ENCODE results near the gene KLHL24.
"Not testable (repeated sequence)": the region's sequence is repeated elsewhere in the genome, so short reads cannot be mapped to it uniquely, and the experiment has no call there.

KLHL24 gene

GRCh38 chr3:183634707-183635106 is 716 bp upstream of the KLHL24 start:
- DNase-seq (ENCODE audit: low read depth, low spot score) = no peak

DNA sequence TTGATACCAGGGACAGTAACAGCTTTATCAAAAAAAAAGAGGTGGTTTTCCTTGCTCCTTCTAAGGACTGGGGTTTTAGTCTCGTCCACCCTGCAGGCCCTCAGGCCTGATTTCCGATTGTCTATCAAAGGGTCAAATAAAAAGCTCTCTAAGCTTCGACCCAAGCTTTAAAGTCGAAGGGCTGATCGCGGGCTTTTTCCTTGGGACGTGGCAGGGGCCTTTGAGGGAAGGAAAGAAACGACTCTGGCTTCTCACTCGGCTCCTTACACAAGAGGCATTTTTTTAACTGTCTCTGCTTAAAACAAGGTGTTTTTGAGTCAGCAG is 354 bp upstream of the KLHL24 start:
- DNase-seq (ENCODE audit: low read depth, low spot score) = no peak

DNA sequence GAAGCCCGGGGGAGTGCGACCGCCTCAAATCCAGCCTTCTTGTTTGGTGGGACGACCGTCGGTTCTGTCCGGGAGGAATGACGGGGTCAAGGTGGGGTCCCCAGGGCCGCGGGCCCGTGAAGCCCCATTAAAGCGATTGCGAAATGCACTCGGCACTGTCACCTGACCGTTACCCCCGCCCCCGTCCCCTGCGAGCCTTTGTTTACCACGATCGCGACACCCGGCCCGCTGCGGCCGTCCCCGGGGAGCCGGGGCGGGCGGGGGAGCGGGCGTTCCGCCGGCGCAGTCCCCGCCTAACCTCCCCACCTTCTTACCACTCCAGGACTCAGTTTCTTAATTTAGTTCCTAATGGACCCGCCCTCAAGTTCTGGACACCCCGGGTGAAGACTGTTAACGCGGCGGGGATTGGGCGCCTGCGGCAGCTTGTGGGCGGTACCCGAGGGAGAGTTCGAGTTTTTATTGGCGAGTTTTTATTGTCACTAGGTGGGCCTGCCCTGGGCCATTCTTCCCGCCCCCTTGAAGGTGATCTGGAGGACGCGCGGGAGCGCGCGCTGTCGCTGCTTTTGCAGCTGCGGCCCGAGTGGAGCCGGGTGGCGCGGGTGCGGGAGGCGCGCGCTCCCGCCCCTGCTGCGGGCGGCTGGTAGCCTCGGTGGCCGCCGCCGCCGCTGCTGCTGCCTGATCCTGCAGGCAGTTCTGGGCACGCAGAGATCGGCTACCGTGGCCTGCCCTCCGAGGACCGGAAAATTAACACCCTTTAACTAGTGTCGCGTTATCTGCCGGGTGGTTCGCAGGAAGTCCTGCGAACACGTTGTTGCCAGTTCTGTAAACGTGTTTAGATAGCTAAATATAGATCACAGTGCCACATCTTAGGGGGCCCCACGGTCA is 1.0 kb downstream of the KLHL24 start:
- DNase-seq (ENCODE audit: low read depth, low spot score) = peak; percentile 90

DNA sequence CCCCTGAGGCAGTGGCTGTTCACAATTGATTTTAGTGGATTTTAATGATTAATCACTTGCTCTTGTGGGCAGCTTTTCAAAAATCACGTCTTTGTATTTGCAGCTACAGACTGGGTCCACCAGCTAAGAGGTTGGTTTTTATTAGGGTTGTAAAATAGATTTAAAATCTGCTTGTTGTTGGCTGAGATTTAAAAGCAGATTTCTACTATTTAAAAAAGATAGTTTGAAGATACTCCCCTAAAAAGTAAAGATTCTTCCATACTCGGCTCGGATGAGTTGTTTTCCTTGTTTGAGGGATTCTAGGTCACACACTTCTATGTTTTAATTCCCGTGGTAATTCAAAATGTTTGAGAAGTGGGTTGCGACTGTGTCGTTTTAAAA is 1.7 kb downstream of the KLHL24 start:
- DNase-seq (ENCODE audit: low read depth, low spot score) = no peak

DNA sequence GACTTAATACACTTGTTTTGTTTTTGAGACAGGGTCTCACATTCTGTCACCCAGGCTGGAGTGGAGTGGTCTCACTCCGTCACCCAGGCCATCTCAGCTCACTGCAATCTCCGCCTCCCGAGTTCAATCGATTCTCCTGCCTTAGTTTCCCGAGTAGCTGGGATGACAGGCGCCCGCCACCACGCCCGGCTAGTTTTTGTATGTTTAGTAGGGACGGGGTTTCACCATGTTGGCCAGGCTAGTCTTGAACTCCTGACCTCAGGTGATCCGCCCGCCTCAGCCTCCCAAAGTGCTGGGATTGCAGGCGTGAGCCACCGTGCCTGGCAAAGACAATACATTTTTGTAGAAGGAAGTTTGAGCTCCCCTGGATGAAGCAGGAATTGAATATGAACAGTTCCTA is 2.2 kb downstream of the KLHL24 start:
- not testable (repeated sequence) for DNase-seq (ENCODE audit: low read depth, low spot score)

DNA sequence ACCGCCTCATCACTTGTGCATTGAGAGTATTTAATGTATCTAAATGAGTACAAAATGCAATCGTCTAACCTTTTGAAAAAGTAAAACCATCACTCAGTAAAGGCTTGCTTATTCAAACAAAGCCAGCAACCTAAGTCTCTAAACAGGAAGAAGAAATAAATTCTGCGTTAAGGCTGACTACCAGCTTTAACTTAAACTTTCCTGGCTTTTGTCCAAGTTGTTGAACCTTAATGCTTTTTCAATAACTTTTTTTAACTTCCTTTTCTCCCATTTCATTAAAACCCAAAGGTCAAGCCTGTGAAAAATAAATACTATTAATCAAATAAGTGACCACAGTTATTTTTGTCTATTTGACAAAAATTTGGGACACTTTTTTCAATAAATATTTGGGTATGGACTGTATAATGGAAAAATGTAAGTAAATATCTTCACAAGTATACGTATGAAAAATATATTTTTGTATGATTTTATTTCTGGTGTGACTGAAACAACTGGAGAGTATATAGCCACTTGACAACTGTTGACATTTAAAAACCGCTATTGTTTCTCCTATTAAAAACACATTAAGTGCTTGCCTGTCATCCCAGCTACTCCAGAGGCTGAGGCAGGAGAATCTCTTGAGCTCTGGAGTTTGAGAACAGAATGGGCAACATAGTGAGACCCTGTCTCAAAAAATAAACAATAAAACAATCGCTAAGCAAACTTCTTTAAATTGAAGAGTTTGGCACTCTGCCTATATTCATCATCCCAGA is 2.9 kb downstream of the KLHL24 start:
- DNase-seq (ENCODE audit: low read depth, low spot score) = no peak

- DNase-seq (ENCODE audit: low read depth, low spot score) = not testable (repeated sequence)
Observed at GRCh38 chr3:183640635-183641034, 5.2 kb downstream of the KLHL24 start.

DNA sequence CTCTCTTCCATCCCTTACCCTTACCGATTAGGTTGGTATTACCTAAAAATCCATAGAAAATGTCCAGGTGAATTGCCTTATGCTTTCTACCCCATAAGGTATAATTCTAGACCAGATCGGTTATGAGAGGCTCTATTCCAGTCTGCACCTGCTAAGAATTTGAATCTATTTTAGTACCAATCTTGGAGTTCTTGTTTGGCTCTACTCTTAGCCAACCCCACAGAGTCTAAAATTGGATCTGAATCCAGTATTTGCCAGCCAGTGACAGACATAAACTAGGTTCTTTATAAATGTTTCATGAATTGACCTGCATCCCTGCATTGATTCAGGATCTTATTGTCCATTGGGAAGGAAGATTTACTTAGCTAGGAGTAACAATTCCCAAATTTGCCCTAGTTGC is 6.5 kb downstream of the KLHL24 start:
- no peak for DNase-seq (ENCODE audit: low read depth, low spot score)

GRCh38 chr3:183644244-183644643 is 8.8 kb downstream of the KLHL24 start:
- DNase-seq (ENCODE audit: low read depth, low spot score) = no peak

DNA sequence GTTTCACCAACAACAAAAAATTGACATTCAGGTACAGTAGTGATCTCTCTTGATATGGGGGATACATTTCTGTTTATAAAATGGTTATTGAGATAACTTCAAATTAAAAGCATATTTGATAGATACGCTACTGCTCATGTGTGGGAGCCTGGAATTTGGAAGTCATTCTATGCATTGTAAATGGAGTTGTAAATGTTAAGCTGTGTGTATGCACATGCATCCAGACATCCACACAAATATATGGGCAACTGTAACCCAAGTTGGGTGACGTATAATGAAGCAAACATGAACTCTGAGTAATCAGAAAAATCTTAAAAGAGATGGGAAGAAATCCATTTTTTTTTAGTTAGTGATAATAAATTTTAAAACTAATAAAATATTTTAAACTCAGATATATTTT is 9.8 kb downstream of the KLHL24 start:
- DNase-seq (ENCODE audit: low read depth, low spot score) = no peak

- DNase-seq (ENCODE audit: low read depth, low spot score) = no peak
Observed at GRCh38 chr3:183650554-183650953, 15.1 kb downstream of the KLHL24 start.

DNA sequence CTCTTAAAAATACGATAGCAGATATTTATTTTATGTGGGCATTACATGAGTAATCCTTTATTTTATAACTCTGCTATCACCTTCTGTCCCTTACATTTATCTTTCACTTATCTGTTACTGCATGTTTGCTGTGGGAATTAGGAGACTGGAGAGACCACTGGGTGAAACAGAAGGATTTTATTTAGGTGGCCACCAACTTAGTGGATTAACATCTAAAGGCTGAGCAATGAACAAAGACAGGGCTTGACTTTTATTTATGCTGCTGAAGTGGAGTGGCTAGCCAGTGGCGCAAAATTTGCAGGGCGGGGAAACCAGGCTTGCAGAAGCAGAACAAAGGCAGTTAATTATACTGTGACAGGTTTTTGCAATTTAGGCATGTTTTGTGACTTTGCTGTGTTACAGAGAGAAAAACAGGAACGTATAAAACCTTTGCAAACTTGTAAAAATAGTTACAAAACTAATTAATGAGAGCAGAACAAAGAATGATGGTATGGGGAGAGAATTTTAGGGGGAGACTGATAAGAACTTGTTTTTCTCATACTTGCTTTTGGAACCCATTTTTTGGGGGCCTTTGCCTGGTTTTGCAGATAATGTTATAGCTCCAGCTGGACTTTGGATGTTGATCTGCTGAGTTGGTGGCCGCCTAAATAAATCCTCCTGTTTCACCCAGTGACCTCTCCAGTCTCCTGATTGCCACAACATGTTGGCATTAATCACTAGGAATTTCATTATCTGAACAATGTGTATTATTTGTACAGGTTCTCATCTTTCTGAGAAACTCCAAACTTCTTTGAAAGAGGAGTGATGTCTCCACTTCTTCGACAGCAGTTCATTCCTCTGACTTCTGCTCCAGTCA is 18.0 kb downstream of the KLHL24 start:
- DNase-seq (ENCODE audit: low read depth, low spot score) = no peak

DNA sequence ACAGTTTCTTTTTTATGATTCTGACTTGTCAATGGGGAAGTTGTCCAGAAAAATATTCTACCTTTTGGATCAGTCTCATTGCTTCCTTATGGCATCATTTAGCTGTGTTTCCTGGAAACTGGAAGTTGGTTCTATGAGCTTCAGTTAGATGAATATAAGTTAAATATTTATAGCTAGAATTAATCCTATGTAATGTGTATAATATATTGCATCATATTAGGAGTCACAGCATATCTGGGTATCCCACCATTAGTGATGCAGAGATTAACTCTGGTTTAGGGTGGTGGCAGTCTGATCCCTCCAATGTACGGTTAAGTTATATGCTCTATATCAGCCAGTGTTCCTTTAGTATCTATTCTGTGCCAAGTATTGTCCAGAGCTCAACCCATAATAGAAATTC is 19.3 kb downstream of the KLHL24 start:
- no peak for DNase-seq (ENCODE audit: low read depth, low spot score)

DNA sequence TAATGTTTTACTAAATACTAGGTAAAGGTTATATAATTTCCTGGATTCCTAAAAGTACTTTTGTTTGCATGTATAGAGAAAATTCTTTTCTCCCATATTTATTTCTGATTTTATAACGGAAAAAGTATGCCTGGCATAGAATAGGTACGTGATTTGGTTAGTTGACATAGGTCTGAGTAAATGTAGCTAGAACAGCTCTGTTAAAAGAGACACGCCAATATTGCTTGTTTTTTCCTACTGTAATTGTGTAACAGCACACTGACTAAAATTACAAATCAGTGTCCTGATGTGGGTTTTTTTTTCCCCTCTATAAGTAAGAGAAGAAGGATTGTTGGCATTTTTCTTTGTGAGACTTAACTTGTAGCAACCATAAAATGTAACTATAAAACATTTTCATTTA is 26.7 kb downstream of the KLHL24 start:
- DNase-seq (ENCODE audit: low read depth, low spot score) = no peak

GRCh38 chr3:183664913-183665381 is 29.5 kb downstream of the KLHL24 start:
- no peak for DNase-seq (ENCODE audit: low read depth, low spot score)

GRCh38 chr3:183680061-183680460 is 44.6 kb downstream of the KLHL24 start:
- no peak for DNase-seq (ENCODE audit: low read depth, low spot score)

- DNase-seq (ENCODE audit: low read depth, low spot score) = no peak
Observed at GRCh38 chr3:183687705-183688104, 52.3 kb downstream of the KLHL24 start.

GRCh38 chr3:183688874-183689273 is 53.5 kb downstream of the KLHL24 start:
- DNase-seq (ENCODE audit: low read depth, low spot score) = no peak

GRCh38 chr3:183689621-183690020 is 54.2 kb downstream of the KLHL24 start:
- not testable (repeated sequence) for DNase-seq (ENCODE audit: low read depth, low spot score)

GRCh38 chr3:183690402-183690995 is 55.1 kb downstream of the KLHL24 start:
- DNase-seq (ENCODE audit: low read depth, low spot score) = no peak

DNA sequence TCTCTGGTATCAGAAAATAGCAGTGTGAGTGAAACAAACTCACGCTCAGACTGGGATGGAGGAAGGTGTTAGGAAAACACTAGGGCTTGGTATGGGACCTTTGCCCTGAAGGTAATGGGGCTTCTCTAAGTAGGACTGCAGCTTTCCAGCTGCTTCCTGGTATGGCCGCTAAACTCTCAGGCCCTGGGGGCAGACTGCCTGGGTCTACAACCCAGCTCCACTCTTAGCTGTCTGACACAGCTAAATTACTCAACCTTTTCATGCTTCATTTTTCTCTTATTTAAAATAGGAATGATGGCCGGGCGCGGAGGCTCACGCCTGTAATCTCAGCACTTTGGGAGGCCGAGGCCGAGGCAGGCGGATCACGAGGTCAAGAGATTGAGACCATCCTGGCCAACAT is 57.0 kb downstream of the KLHL24 start:
- no peak for DNase-seq (ENCODE audit: low read depth, low spot score)
